ENCODE measurements around the gene MST1. TPM values are rescaled to one million over a fixed set of nuclear protein-coding genes. Genes with fewer than 3 reads are reported as not detected.

MST1 gene
- total RNA-seq, 1 donor from 2014 or later: 8.3 TPM

- H3K4me3 Mint-ChIP-seq (ENCODE audit: low read depth): peak within 1 kb of the TSS; percentile 91
- DNase-seq (ENCODE audit: low spot score): peak; percentile 97
- H3K4me1 Mint-ChIP-seq (ENCODE audit: low read depth): peaks cover 16% of the 10 kb centered on the region
- no peaks in the 10 kb centered on the region for H3K27me3 Mint-ChIP-seq (ENCODE audit: low read depth)
- H3K27ac Mint-ChIP-seq: peak within 1 kb of the TSS; percentile 97
- peaks cover 18% of the 10 kb centered on the region for H3K36me3 Mint-ChIP-seq (ENCODE audit: low read depth)
- intact Hi-C loops (cut with micrococcal nuclease): loop anchor here (1.0 to 5.0 kb wide), 3 partner anchors 15 to 202 kb away; partner anchors contain the start of genes AMIGO3, DAG1, MST1 and RNF123
- no peaks in the 10 kb centered on the region for H3K9me3 Mint-ChIP-seq
These were observed 15.4 kb downstream of the MST1 start, which contains the start of gene APEH for GRCh38 chr3:49673715-49674496. TSS of gene APEH (plus strand) at chr3:49674351. CDS start at chr3:49674402, 51 bp downstream.

- no peaks in the 10 kb centered on the region for H3K9me3 Mint-ChIP-seq
- no peaks in the 10 kb centered on the region for H3K27me3 Mint-ChIP-seq (ENCODE audit: low read depth)
- H3K4me1 Mint-ChIP-seq (ENCODE audit: low read depth): peaks cover 16% of the 10 kb centered on the region
- H3K27ac Mint-ChIP-seq: peak overlapping the region; percentile 97
- no peak for DNase-seq (ENCODE audit: low spot score)
- H3K4me3 Mint-ChIP-seq (ENCODE audit: low read depth): peak overlapping the region; percentile 91
- intact Hi-C loops (cut with micrococcal nuclease): loop anchor here (5.0 kb wide), 1 partner anchor 201 kb away; the partner anchor contains the start of gene DAG1
- H3K36me3 Mint-ChIP-seq (ENCODE audit: low read depth): peaks cover 16% of the 10 kb centered on the region
These were observed 16.1 kb downstream of the MST1 start for GRCh38 chr3:49673121-49673714.

- DNase-seq (ENCODE audit: low spot score): peak; percentile 59
- Mint-ChIP-seq H3K27me3 (ENCODE audit: low read depth) (no peaks in the 10 kb centered on the region), H3K9me3 (no peaks in the 10 kb centered on the region), H3K36me3 (ENCODE audit: low read depth) (peaks cover 4% of the 10 kb centered on the region), H3K4me3 (ENCODE audit: low read depth) (peak overlapping the region; percentile 73), H3K27ac (peak overlapping the region; percentile 63), H3K4me1 (ENCODE audit: low read depth) (peaks cover 16% of the 10 kb centered on the region)
- intact Hi-C loops (cut with micrococcal nuclease): loop anchor here (1.0 to 5.0 kb wide), 2 partner anchors 132 to 199 kb away; partner anchors contain the start of gene DAG1
These were observed 17.7 kb downstream of the MST1 start for GRCh38 chr3:49671291-49672288.

- Mint-ChIP-seq H3K27me3 (ENCODE audit: low read depth) (no peaks in the 10 kb centered on the region), H3K4me3 (ENCODE audit: low read depth) (no peak overlapping the region), H3K4me1 (ENCODE audit: low read depth) (peaks cover 16% of the 10 kb centered on the region), H3K9me3 (no peaks in the 10 kb centered on the region), H3K27ac (no peak overlapping the region), H3K36me3 (ENCODE audit: low read depth) (no peaks in the 10 kb centered on the region)
- intact Hi-C loops (cut with micrococcal nuclease): loop anchor here (1.0 to 5.0 kb wide), 2 partner anchors 132 to 199 kb away; partner anchors contain the start of gene DAG1
- no peak for DNase-seq (ENCODE audit: low spot score)
These were observed 18.4 kb downstream of the MST1 start for GRCh38 chr3:49670940-49671290.

GRCh38 chr3:49669352-49669751 is 19.9 kb downstream of the MST1 start:
- no peak overlapping the region for H3K27ac Mint-ChIP-seq
- no peak for DNase-seq (ENCODE audit: low spot score)
- no peaks in the 10 kb centered on the region for H3K9me3 Mint-ChIP-seq
- H3K4me1 Mint-ChIP-seq (ENCODE audit: low read depth): peaks cover 8% of the 10 kb centered on the region
- H3K36me3 Mint-ChIP-seq (ENCODE audit: low read depth): no peaks in the 10 kb centered on the region
- intact Hi-C loops (cut with micrococcal nuclease): no loop called here
- no peak overlapping the region for H3K4me3 Mint-ChIP-seq (ENCODE audit: low read depth)
- no peaks in the 10 kb centered on the region for H3K27me3 Mint-ChIP-seq (ENCODE audit: low read depth)

GRCh38 chr3:49668861-49669260 is 20.4 kb downstream of the MST1 start:
- no peak overlapping the region for H3K4me3 Mint-ChIP-seq (ENCODE audit: low read depth)
- H3K4me1 Mint-ChIP-seq (ENCODE audit: low read depth): peaks cover 8% of the 10 kb centered on the region
- no peak overlapping the region for H3K27ac Mint-ChIP-seq
- intact Hi-C loops (cut with micrococcal nuclease): no loop called here
- H3K36me3 Mint-ChIP-seq (ENCODE audit: low read depth): no peaks in the 10 kb centered on the region
- no peaks in the 10 kb centered on the region for H3K27me3 Mint-ChIP-seq (ENCODE audit: low read depth)
- DNase-seq (ENCODE audit: low spot score): no peak
- no peaks in the 10 kb centered on the region for H3K9me3 Mint-ChIP-seq

- Mint-ChIP-seq H3K4me1 (ENCODE audit: low read depth) (peaks cover 8% of the 10 kb centered on the region), H3K36me3 (ENCODE audit: low read depth) (no peaks in the 10 kb centered on the region), H3K27me3 (ENCODE audit: low read depth) (no peaks in the 10 kb centered on the region), H3K4me3 (ENCODE audit: low read depth) (no peak overlapping the region), H3K27ac (no peak overlapping the region), H3K9me3 (no peaks in the 10 kb centered on the region)
- no peak for DNase-seq (ENCODE audit: low spot score)
- intact Hi-C loops (cut with micrococcal nuclease): no loop called here
These were observed 20.9 kb downstream of the MST1 start for GRCh38 chr3:49668414-49668797.

- H3K27me3 Mint-ChIP-seq (ENCODE audit: low read depth): no peaks in the 10 kb centered on the region
- no peak overlapping the region for H3K27ac Mint-ChIP-seq
- H3K4me3 Mint-ChIP-seq (ENCODE audit: low read depth): no peak overlapping the region
- DNase-seq (ENCODE audit: low spot score): no peak
- peaks cover 6% of the 10 kb centered on the region for H3K4me1 Mint-ChIP-seq (ENCODE audit: low read depth)
- H3K36me3 Mint-ChIP-seq (ENCODE audit: low read depth): no peaks in the 10 kb centered on the region
- intact Hi-C loops (cut with micrococcal nuclease): no loop called here
- no peaks in the 10 kb centered on the region for H3K9me3 Mint-ChIP-seq
These were observed 21.4 kb downstream of the MST1 start for GRCh38 chr3:49667701-49668413.

GRCh38 chr3:49666592-49666991 is 22.7 kb downstream of the MST1 start:
- no peaks in the 10 kb centered on the region for H3K36me3 Mint-ChIP-seq (ENCODE audit: low read depth)
- H3K27ac Mint-ChIP-seq: no peak overlapping the region
- no peak for DNase-seq (ENCODE audit: low spot score)
- H3K4me3 Mint-ChIP-seq (ENCODE audit: low read depth): no peak overlapping the region
- no peaks in the 10 kb centered on the region for H3K27me3 Mint-ChIP-seq (ENCODE audit: low read depth)
- intact Hi-C loops (cut with micrococcal nuclease): no loop called here
- no peaks in the 10 kb centered on the region for H3K4me1 Mint-ChIP-seq (ENCODE audit: low read depth)
- H3K9me3 Mint-ChIP-seq: no peaks in the 10 kb centered on the region

- no peak overlapping the region for H3K4me3 Mint-ChIP-seq (ENCODE audit: low read depth)
- no peak for DNase-seq (ENCODE audit: low spot score)
- no peaks in the 10 kb centered on the region for H3K27me3 Mint-ChIP-seq (ENCODE audit: low read depth)
- H3K36me3 Mint-ChIP-seq (ENCODE audit: low read depth): no peaks in the 10 kb centered on the region
- H3K4me1 Mint-ChIP-seq (ENCODE audit: low read depth): no peaks in the 10 kb centered on the region
- no peak overlapping the region for H3K27ac Mint-ChIP-seq
- H3K9me3 Mint-ChIP-seq: no peaks in the 10 kb centered on the region
- intact Hi-C loops (cut with micrococcal nuclease): no loop called here
These were observed 23.3 kb downstream of the MST1 start for GRCh38 chr3:49665822-49666519.

GRCh38 chr3:49664300-49664699 is 25.0 kb downstream of the MST1 start:
- H3K27me3 Mint-ChIP-seq (ENCODE audit: low read depth): no peaks in the 10 kb centered on the region
- no peaks in the 10 kb centered on the region for H3K9me3 Mint-ChIP-seq
- H3K36me3 Mint-ChIP-seq (ENCODE audit: low read depth): no peaks in the 10 kb centered on the region
- no peak overlapping the region for H3K4me3 Mint-ChIP-seq (ENCODE audit: low read depth)
- DNase-seq (ENCODE audit: low spot score): no peak
- intact Hi-C loops (cut with micrococcal nuclease): no loop called here
- H3K27ac Mint-ChIP-seq: no peak overlapping the region
- no peaks in the 10 kb centered on the region for H3K4me1 Mint-ChIP-seq (ENCODE audit: low read depth)
